Transverse colon (tissue), 4 donors: ENCODE results near the gene SELL. TPM values are rescaled to one million over a fixed set of nuclear protein-coding genes. Genes with fewer than 3 reads are reported as not detected.
"Not testable (repeated sequence)": the region's sequence is repeated elsewhere in the genome, so short reads cannot be mapped to it uniquely, and the experiment has no call there.

Source experiments
- DNase-seq: peaks from one replicate; pipeline ENCODE4 v3.0.0-alpha.2; 2019
- H3K27ac ChIP-seq, 4 donors: fragments of 200-600 bp; sonication (generic); 2 replicates each; pipeline ENCODE4 v1.5.1; 2016 to 2018; ENCODE audit warnings: inconsistent platforms in 4 of 4
- H3K27me3 ChIP-seq: fragments of 200-600 bp; sonication (generic); 2 replicates; pipeline ENCODE4 v1.5.1; 2017; ENCODE audit warnings: inconsistent platforms
- H3K36me3 ChIP-seq, 4 donors: fragments of 200-600 bp; sonication (generic); 2 replicates each; pipeline ENCODE4 v1.5.1; 2017 to 2019; ENCODE audit warnings: inconsistent platforms in 4 of 4
- H3K4me1 ChIP-seq, 4 donors: fragments of 200-600 bp; sonication (generic); 2 replicates each; pipeline ENCODE4 v1.5.1; 2017 to 2020; ENCODE audit warnings: inconsistent platforms in 4 of 4
- H3K4me3 ChIP-seq, 4 donors: fragments of 200-600 bp; sonication (generic); 1 replicate in 1 of 4; 2 replicates in 3 of 4; pipeline versions ENCODE4 v1.5.1 to v1.6.1; 2017 to 2019; ENCODE audit warnings: inconsistent platforms in 4 of 4
- H3K9me3 ChIP-seq, 2 donors: fragments of 200-600 bp; sonication (generic); 2 replicates each; pipeline ENCODE4 v1.5.1; 2017 to 2019; ENCODE audit warnings: inconsistent platforms in 2 of 2
- EP300 ChIP-seq: sonication (generic); formaldehyde crosslinking; IDR thresholded peaks from one replicate; pipeline ENCODE4 v1.6.1; 2017; ENCODE audit warnings: antibody characterized with exemption, low read depth
- POLR2A ChIP-seq: fragments of 450-650 bp; IDR thresholded peaks from one replicate; pipeline ENCODE4 v1.6.1; 2016; ENCODE audit warnings: antibody characterized with exemption, mild to moderate bottlenecking, moderate library complexity
- POLR2AphosphoS5 ChIP-seq, 3 donors: sonication (generic); formaldehyde crosslinking; IDR thresholded peaks; one replicate each; pipeline ENCODE4 v1.6.1; 2016; ENCODE audit warnings: antibody characterized with exemption in 3 of 3
- WGBS, 2 donors: methylation state at CpG; one replicate each; pipeline ENCODE4 v1.1.5; 2018; ENCODE audit warnings: low coverage in 1 of 2; 5-methylcytosine and 5-hydroxymethylcytosine counted together
- in situ Hi-C, 4 donors: fragments of 200-750 bp; cut with MboI; loops; one replicate each; pipeline versions ENCODE4 v1.15.0 to v1.15.1; 2017; ENCODE audit warnings: low sequenced_read_pairs in 3 of 4, low pct_ligation_motif_present in 1 of 4, low pct_unique_long_range_greater_than_20kb in 1 of 4
- intact Hi-C: fragments of 100-400 bp; cut with DNase I; formaldehyde crosslinking; loops from one replicate; pipeline ENCODE4 v1.15.1; 2023; ENCODE audit warnings: low total_unique reads
- total RNA-seq, 4 donors: library from RNA; depleted of rRNA; stranded (reverse); fragments of >200 nt; gene quantifications; one replicate each; pipeline ENCODE4 v1.1.0, GENCODE V29; 2016
- TF ChIP-seq, protein P1 (sequence below), 5 experiments: fragments of 200-600 bp in 3 of 5; fragments of 450-650 bp in 2 of 5; sonication (generic) in 3 of 5; IDR thresholded peaks; 1 replicate in 2 of 5; 2 replicates in 3 of 5; pipeline ENCODE4 v1.5.1; 2016 to 2017; ENCODE audit warnings: antibody characterized with exemption in 5 of 5, inconsistent platforms in 3 of 5, mild to moderate bottlenecking in 2 of 5, moderate library complexity in 1 of 5

SELL gene
- total RNA-seq, 4 donors from 2014 or later: 0.55 to 6.4 (median 2.9) TPM; not detected in 1

DNA sequence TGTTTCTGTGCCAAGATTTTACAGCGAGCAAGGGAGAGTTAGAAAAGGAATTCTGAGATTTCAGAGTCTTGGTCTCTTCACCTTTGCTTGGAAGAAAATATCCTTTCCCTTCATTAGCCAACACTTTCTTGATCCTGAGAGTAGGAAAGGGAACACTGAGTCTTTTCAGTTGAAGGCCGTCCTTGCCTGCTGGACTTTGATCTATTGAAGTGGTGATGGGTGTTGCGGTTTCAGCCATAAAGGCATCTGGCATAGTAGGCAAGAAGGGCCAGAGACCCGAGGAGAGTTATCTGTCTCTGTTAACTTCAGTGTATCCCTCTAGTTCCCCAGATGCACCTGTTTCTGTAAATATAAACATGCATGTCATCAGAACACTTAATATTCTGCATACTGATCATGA lies 12.7 kb upstream of the SELL start:
- H3K27me3 ChIP-seq: no peaks in the 10 kb centered on the region
- H3K27ac ChIP-seq: no peak overlapping the region
- 44 to 54% methylated on average over 3 to 4 of the region's 4 CpGs for WGBS, 2 donors
- no peaks in the 10 kb centered on the region for H3K9me3 ChIP-seq
- DNase-seq: peak; percentile 10
- H3K4me3 ChIP-seq: no peak overlapping the region
- no peak for TF ChIP-seq EP300
- TF ChIP-seq, protein P1, sequence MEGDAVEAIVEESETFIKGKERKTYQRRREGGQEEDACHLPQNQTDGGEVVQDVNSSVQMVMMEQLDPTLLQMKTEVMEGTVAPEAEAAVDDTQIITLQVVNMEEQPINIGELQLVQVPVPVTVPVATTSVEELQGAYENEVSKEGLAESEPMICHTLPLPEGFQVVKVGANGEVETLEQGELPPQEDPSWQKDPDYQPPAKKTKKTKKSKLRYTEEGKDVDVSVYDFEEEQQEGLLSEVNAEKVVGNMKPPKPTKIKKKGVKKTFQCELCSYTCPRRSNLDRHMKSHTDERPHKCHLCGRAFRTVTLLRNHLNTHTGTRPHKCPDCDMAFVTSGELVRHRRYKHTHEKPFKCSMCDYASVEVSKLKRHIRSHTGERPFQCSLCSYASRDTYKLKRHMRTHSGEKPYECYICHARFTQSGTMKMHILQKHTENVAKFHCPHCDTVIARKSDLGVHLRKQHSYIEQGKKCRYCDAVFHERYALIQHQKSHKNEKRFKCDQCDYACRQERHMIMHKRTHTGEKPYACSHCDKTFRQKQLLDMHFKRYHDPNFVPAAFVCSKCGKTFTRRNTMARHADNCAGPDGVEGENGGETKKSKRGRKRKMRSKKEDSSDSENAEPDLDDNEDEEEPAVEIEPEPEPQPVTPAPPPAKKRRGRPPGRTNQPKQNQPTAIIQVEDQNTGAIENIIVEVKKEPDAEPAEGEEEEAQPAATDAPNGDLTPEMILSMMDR (IDR thresholded peaks at IDR 0.05): no peak
- TF ChIP-seq POLR2AphosphoS5 (IDR thresholded peaks at IDR 0.05): no peak
- TF ChIP-seq POLR2A: no peak
- H3K4me1 ChIP-seq: peaks cover 0 to 12% (median 5%) of the 10 kb centered on the region in 4 donors
- in situ Hi-C loops (no loop called here), intact Hi-C loops (no loop called here)
- H3K36me3 ChIP-seq: no peaks in the 10 kb centered on the region

DNA sequence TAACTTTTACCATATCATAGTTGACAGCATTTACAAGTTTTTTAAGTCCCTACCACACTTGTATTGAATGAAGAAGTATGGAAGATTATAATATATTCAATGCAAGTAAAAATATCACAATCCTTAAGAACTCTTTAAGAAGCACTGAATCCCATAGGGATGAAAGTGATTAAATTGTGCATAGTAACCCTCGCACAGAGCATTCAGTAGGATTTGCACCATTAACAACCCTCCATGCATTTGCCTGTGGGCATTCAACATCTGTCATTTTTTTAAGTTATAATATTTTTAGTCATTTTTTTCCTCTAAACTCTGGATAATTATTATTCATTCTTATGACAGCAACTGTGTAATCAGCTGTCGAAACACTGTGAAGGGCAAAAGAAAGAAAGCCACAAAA lies 12.3 kb upstream of the SELL start:
- intact Hi-C loops: no loop called here
- 72 to 73% methylated on average over 2 of the region's 2 CpGs for WGBS, 2 donors
- no peak for DNase-seq
- Histone ChIP-seq H3K27ac (no peak overlapping the region), H3K36me3 (no peaks in the 10 kb centered on the region), H3K4me3 (no peak overlapping the region), H3K9me3 (no peaks in the 10 kb centered on the region), H3K4me1 (peaks cover 0 to 12% (median 5%) of the 10 kb centered on the region in 4 donors), H3K27me3 (no peaks in the 10 kb centered on the region)
- in situ Hi-C loops: no loop called here
- TF ChIP-seq, protein P1 (IDR thresholded peaks at IDR 0.05): no peak
- TF ChIP-seq EP300: no peak
- no peak for TF ChIP-seq POLR2A
- TF ChIP-seq POLR2AphosphoS5 (IDR thresholded peaks at IDR 0.05): no peak

DNA sequence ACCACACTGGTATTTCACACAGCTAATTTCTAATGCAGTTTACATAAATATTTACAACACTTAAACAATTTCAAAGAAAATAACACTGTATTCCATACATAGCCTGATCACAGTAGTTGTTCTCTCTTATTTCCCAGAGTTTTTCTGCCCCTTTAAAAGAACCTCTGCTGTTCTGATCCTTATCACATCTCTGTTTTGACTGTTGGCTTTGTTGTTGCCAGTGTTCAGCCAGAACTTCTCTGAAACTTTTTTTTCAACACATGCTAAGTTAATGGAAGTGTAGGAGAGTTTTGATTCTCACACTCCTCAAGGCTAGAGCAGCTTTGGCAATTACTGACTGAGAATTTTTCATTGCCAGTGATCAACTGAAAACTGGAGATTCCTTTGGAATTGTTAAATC lies 11.4 kb upstream of the SELL start:
- no peak for DNase-seq
- in situ Hi-C loops: no loop called here
- peaks cover 0 to 12% (median 5%) of the 10 kb centered on the region in 4 donors for H3K4me1 ChIP-seq
- H3K4me3 ChIP-seq: no peak overlapping the region
- H3K9me3 ChIP-seq: no peaks in the 10 kb centered on the region
- no peak overlapping the region for H3K27ac ChIP-seq
- TF ChIP-seq POLR2AphosphoS5 (IDR thresholded peaks at IDR 0.05) (no peak), EP300 (no peak), POLR2A (no peak)
- TF ChIP-seq, protein P1 (IDR thresholded peaks at IDR 0.05): no peak
- intact Hi-C loops: no loop called here
- H3K36me3 ChIP-seq: no peaks in the 10 kb centered on the region
- H3K27me3 ChIP-seq: no peaks in the 10 kb centered on the region

DNA sequence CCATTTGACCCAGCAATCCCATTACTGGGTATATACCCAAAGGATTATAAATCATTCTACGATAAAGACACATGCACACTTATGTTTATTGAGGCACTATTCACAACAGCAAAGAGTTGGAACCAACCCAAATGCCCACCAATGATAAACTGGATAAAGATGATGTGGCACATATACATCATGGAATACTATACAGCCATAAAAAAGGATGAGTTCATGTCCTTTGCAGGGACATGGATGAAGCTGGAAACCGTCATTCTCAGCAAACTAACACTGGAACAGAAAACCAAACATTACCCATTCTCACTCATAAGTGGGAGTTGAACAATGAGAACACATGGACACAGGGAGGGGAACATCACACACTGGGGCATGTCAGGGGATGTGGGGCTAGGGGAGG lies 3.7 kb upstream of the SELL start:
- intact Hi-C loops, H3K27ac ChIP-seq, H3K4me1 ChIP-seq, in situ Hi-C loops, H3K4me3 ChIP-seq, DNase-seq, H3K36me3 ChIP-seq, H3K27me3 ChIP-seq: not testable (repeated sequence)
- peaks cover 0 to 16% of the 10 kb centered on the region in 2 donors for H3K9me3 ChIP-seq
- WGBS, 2 donors: 61 to 73% methylated on average over 2 of the region's 2 CpGs

DNA sequence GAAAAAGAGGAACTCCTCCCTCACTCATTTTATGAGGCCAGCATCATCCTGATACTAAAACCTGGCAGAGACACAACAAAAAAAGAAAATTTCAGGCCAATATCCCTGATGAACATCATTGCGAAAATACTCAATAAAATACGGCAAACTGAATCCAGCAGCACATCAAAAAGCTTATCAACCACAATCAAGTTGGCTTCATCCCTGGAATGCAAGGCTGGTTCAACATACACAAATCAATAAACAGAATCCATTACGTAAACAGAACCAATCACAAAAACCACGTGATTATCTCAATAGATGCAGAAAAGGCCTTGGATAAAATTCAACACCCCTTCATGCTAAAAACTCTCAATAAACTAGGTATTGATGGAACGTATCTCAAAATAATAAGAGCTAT lies 1.7 kb upstream of the SELL start:
- H3K4me3 ChIP-seq, intact Hi-C loops, H3K4me1 ChIP-seq, DNase-seq, in situ Hi-C loops, H3K36me3 ChIP-seq, H3K27ac ChIP-seq, H3K27me3 ChIP-seq: not testable (repeated sequence)
- H3K9me3 ChIP-seq: peaks cover 0 to 16% of the 10 kb centered on the region in 2 donors
- 91 to 92% methylated on average over 5 of the region's 5 CpGs for WGBS, 2 donors
